Measurements from ENCODE around the gene ENTPD8.

Gene ENTPD8, protein sequence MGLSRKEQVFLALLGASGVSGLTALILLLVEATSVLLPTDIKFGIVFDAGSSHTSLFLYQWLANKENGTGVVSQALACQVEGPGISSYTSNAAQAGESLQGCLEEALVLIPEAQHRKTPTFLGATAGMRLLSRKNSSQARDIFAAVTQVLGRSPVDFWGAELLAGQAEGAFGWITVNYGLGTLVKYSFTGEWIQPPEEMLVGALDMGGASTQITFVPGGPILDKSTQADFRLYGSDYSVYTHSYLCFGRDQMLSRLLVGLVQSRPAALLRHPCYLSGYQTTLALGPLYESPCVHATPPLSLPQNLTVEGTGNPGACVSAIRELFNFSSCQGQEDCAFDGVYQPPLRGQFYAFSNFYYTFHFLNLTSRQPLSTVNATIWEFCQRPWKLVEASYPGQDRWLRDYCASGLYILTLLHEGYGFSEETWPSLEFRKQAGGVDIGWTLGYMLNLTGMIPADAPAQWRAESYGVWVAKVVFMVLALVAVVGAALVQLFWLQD

DNA sequence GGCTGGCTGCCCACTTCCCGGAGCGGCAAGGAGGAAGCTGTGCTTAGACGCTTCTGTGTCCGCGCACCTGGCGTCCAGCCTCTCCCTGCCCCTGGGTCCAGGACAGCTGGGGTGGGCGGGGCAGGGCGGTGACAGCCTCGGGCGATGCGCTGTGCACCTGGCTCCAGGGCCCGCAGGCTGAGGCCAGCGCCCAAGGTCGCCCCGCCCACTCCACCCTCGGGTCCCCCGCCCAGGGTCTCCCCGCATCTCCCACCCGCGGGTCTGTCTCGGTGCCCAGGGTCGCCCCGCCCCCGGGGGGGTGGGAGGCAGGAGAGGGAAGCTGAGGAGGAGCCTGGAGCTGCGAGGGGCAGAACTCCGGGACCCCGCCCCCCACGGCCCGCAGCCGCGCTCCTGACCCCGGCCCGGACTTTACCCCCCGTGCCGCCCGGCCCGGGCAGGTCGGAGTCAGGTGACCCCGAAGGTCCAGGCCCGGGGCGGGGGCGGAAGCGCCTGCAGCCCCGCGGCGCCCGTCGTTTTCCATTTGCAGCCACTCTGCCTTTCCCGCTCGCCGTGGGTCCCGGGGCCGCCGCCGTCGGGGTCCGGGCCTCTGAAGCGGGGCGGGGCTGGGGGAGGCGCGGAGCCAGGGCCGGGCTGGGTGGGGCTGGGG is at the start of gene ENTPD8:
Gene ENTPD8, minus strand, starts transcription at position 69 of the 646 bp plus-strand sequence. CDS start 3,072 bp downstream, outside the sequence.
- DNase-seq (ENCODE audit: low spot score) = peak; percentile 79

GRCh38 chr9:137490532-137491186 is 49.5 kb upstream of the ENTPD8 start:
- DNase-seq (ENCODE audit: low spot score) = no peak

DNA sequence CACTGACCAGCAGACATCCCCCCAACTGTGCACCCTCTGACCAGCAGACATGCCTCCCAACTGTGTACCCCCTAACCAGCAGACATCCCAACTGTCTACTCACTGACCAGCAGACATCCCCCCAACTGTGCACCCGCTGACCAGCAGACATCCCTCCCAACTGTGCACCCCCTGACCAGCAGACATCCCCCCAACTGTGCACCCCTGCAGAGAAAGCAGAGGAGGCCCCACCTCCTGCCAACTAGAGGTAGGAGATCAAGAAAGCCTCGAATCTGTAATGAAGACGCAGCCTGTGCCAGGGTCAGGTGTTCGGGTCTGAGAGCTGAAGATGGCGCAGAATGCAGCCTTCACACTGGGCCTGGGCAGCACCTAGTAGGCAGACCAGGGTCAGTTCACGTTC is 47.7 kb upstream of the ENTPD8 start:
- DNase-seq (ENCODE audit: low spot score) = no peak

DNA sequence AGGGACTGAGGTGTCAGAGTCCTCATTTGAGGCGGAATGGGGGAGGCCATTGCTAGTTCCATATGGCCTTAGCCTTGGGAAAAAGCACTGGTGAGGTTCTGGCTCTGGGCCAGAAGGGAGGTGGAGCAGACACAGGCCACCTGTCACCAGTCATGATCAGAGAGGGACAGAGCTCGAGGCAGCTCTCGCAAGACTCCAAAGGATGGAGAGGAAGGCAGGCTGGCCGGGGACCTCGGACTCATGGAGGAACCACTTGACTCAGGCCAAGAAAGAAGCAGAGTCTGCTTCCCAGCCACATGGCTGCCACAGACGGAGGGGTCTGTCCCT is 47.1 kb upstream of the ENTPD8 start:
- DNase-seq (ENCODE audit: low spot score) = no peak

DNA sequence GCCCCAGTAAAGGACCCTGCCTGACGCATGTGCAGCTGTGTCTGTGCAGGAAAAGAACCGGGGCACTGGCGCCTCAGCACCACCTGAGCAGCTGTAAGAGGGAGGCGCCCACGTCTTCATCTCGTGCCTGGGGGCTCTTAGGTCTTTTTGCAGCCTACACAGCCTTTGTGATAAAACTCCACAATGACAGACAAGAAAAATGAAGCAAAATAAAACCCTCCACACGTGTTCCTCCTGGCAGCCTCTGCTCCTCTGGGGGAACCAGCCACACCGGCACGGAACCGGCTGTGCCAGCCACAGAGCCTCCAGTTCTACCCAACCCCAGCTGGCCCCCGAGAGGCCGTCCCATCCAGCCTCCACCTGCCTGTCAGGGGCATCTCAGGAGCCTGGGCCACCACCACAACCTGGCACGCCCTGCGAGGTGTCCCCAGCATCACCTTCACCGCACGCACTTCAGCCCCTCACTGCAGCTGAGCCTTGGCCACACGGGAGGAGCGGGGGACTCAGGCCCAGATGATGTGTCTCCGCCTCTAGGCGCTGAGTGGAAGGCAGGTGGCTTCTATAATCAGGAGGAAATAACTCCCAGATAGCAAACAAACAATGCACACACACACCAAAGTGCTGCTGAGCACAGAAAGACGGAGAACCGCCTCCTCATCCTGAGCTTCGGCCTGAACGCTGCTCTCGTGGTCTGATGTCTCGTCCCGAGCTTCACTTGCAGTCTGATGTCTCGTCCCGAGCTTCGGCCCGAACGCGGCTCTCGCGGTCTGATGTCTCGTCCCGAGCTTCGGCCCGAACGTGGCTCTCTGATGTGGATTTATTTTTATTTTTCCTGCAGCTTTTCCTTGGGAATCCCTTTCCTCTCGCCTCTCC is 46.5 kb upstream of the ENTPD8 start:
- no peak for DNase-seq (ENCODE audit: low spot score)

GRCh38 chr9:137486545-137487453 is 45.6 kb upstream of the ENTPD8 start:
- no peak for DNase-seq (ENCODE audit: low spot score)

DNA sequence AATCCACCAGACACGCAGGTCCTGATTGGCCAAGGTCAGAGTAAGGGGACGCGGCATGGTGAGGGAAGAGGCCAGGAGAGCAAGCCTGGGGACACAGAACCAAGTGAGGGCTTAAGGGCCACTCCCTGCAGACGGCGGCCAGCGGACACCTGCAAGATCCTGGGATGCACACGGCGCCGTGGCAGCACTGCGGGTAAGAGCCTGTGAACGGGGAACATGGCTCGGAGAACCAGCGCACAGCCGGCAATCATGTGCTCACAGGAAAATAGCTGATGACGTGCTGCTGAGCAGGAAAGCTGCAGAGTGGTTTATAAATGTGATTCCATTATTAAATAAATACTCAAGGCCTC is 45.0 kb upstream of the ENTPD8 start:
- DNase-seq (ENCODE audit: low spot score) = no peak

DNA sequence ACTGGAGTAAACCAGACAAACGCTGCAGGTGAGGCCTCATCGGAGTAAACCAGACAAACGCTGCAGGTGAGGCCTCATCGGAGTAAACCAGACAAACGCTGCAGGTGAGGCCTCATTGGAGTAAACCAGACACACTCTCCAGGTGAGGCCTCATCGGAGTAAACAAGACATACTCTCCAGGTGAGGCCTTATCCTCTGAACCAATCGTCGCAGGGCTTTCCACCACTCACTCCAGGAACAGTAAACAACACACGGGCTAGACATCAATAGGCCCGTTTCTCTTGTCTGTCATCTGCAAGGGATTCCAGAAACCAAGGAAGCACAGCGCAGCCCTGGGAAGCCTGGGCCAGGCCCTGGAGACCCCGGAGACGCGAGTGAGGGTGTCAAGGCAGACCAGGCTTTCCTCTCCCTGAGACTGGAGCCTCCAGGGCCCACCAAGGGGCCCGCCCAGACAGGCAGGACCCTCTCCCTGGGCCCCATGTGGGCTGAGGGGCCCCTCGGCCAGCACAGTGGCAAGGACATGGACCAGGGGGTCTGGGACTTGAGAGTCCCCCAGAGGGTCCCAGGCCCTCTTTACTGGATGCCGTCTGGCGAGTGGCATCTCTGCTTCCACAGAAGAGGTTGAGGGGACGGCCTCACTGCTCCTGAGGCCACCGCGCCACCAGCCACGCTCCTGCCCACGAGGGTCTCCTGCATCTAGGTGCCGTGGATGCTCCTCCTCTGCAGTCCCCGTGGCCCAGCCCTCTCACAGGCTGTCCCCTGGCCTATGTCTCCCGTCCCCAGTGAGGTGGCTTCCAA is 44.4 kb upstream of the ENTPD8 start:
- no peak for DNase-seq (ENCODE audit: low spot score)

GRCh38 chr9:137484551-137485315 is 43.6 kb upstream of the ENTPD8 start:
- DNase-seq (ENCODE audit: low spot score) = no peak

DNA sequence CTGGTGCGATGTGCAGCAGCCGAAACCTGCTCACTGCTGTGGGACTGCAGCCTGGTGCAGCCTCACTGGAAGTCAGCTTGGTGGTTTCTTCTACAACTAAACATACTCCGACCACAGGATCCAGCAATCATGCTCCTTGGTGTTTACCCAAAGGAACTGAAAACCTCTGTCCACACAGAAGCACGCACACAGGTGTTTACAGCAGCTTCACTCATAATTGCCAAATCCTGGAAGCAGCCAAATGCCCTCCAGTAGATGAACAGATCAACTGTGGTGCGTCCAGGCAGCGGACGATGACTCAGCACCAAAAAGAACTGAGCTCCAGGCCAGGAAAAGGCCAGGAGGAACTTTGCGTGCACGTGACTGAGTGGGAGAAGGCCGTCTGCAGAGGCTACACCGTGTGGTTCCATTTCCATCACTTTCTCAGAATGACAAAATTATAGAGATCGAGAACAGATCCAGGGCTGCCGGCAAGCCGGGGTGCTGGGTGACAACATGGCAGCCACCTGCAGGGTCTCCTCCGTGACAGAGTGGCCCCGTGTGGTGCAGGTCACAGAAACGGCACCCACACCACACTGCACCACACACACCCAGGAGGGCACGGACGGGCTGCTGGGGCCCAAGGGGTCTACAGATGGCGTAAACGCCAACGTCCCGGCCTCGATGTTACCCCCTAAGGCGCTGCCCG is 41.1 kb upstream of the ENTPD8 start:
- DNase-seq (ENCODE audit: low spot score) = no peak

DNA sequence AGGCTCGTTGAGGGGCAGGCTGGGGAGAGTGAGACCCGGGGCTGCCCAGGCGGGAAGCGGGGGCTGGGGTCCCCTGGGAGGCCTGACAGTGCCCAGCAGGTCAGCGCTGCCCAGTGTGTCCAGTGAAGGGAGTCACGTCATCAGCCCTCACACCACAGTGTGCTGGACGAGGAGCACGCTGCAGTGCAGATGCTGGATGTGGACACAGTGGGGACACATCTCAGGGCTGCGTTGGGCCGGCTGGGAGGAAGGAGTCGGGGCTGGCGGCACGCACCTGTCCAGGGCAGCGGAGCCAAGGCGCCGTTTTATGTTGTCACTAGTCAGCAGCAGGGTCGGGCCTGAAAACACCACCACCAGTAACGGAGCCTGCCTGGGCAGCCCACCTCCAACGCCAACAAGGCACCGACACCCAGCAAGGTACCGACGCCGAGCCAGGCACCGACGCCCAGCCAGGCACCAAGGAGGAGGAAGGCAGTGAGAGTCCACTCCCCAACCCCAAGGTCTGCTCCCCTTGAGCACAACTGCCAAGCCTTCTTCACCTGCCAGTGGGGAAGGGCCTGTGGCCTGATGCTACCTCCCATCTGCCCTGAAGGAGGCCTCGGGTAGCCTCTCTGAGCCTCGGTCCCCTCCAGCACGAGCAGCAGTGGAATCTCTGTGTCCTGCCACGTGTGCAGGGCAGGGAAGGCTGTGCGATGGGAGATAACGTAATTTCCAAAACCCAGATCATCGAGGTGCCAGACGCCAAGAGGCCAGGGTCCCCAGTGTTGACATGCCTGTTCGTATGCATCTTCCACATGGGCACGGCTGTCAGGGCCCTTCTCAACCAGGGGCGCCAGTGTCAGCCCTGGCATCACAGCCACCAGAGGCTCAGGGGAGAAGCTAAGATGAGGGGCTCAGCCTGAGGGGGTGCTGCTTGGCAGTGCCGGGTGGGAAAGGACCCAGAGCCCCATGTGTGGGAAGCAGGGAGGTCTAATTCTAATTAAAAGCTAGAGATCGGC is 39.8 kb upstream of the ENTPD8 start:
- no peak for DNase-seq (ENCODE audit: low spot score)

GRCh38 chr9:137479892-137480685 is 38.9 kb upstream of the ENTPD8 start:
- DNase-seq (ENCODE audit: low spot score) = no peak

DNA sequence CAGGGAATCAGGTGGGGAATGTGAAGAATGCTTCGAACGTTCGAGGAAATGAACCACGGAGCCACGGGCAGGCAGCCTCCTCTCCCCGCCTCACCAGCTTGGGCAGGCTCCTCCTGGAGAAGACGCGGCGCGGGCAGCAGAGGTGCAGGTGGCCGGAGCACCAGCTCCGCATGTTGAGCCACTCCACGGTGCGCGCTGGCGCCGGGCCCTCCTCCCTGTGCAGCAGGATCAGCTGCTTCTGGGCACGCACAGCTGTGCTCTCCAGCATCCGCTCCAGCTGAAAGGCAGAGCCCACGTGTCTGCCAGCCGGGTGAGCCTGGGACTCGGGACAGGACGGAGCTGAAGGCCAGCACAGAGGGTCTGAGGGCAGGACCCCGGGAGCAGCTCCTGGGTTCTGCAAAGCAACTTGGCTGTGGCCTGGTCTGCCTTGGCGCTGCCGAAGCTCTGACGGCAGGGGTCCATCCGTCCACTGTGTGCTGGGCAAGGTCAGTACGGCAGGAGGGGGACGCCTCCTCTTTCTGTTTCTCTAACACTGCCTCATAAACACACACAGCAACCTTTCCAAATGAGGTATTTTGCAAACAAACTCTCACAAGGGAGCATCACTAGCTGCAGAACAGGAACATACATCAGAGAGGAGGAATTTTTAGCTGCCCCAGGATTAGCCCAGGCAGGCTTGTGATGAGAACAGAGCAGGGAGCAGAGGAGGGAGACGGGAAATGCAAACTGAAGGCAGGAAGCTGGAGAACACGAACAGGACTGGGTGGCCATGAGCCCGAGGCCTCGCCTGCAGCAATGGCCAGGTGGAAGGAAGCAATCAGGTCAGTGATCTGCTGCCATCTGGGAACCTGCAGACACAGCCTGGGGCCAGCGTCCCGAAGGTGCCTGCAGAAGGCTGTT is 38.1 kb upstream of the ENTPD8 start:
- no peak for DNase-seq (ENCODE audit: low spot score)

GRCh38 chr9:137478613-137478961 is 37.4 kb upstream of the ENTPD8 start:
- no peak for DNase-seq (ENCODE audit: low spot score)

- DNase-seq (ENCODE audit: low spot score) = no peak
Measured at GRCh38 chr9:137477778-137478612, 36.8 kb upstream of the ENTPD8 start.

All from LoVo (cell line).